GM23248 (cell line): ENCODE results near the gene SNCA. TPM values are rescaled to one million over a fixed set of nuclear protein-coding genes. Genes with fewer than 3 reads are reported as not detected.

ENCODE experiments used
- DNase-seq: peaks from one replicate; pipeline ENCODE4 v3.0.0-alpha.2; 2015
- H2AFZ ChIP-seq: fragments of 200-600 bp; sonication (generic); 2 replicates; pipeline ENCODE4 v1.6.1; 2016; ENCODE audit warnings: antibody characterized with exemption
- H3F3A ChIP-seq: fragments of 200-600 bp; sonication (generic); 2 replicates; pipeline ENCODE4 v1.6.1; 2016; ENCODE audit warnings: mild to moderate bottlenecking, antibody characterized with exemption, mixed run types; ENCODE audit not compliant: insufficient read depth
- H3K27ac ChIP-seq: fragments of 200-600 bp; sonication (generic); 2 replicates; pipeline ENCODE4 v1.5.1; 2016; ENCODE audit warnings: mild to moderate bottlenecking
- H3K27me3 ChIP-seq: fragments of 200-600 bp; sonication (generic); replicated peaks from 2 replicates; pipeline ENCODE4 v1.6.1; 2016; ENCODE audit warnings: mild to moderate bottlenecking; ENCODE audit not compliant: insufficient read depth
- H3K36me3 ChIP-seq: fragments of 200-600 bp; sonication (generic); 2 replicates; pipeline ENCODE4 v1.6.1; 2016; ENCODE audit warnings: low read depth, mild to moderate bottlenecking
- H3K4me1 ChIP-seq: fragments of 200-600 bp; sonication (generic); 2 replicates; pipeline ENCODE4 v1.6.1; 2016; ENCODE audit warnings: mild to moderate bottlenecking; ENCODE audit not compliant: insufficient read depth
- H3K4me2 ChIP-seq: fragments of 200-600 bp; sonication (generic); one replicate; pipeline ENCODE4 v1.6.1; 2016; ENCODE audit warnings: mild to moderate bottlenecking; ENCODE audit not compliant: unreplicated experiment
- H3K4me3 ChIP-seq: fragments of 200-600 bp; sonication (generic); 2 replicates; pipeline ENCODE4 v1.5.1; 2016; ENCODE audit warnings: mild to moderate bottlenecking
- H3K79me2 ChIP-seq: fragments of 200-600 bp; sonication (generic); 2 replicates; pipeline ENCODE4 v1.6.1; 2016; ENCODE audit warnings: mild to moderate bottlenecking; ENCODE audit not compliant: insufficient read depth
- H3K9ac ChIP-seq: fragments of 200-600 bp; sonication (generic); 2 replicates; pipeline ENCODE4 v1.6.1; 2016; ENCODE audit warnings: mild to moderate bottlenecking
- H3K9me2 ChIP-seq: fragments of 200-600 bp; sonication (generic); 2 replicates; pipeline ENCODE4 v1.6.1; 2016; ENCODE audit warnings: mixed run types, mild to moderate bottlenecking, moderate library complexity; ENCODE audit not compliant: insufficient read depth
- H3K9me3 ChIP-seq: fragments of 200-600 bp; sonication (generic); one replicate; pipeline ENCODE4 v1.6.1; 2017; ENCODE audit warnings: low read depth
- H4K20me1 ChIP-seq: fragments of 200-600 bp; sonication (generic); 2 replicates; pipeline ENCODE4 v1.6.0; 2016; ENCODE audit not compliant: insufficient read depth
- EZH2 ChIP-seq: fragments of 200-600 bp; sonication (generic); IDR thresholded peaks from 2 replicates; pipeline ENCODE4 v1.6.1; 2018; ENCODE audit warnings: antibody characterized with exemption, mild to moderate bottlenecking; ENCODE audit not compliant: insufficient read depth, poor library complexity, severe bottlenecking
- EZH2phosphoT487 ChIP-seq: fragments of 200-600 bp; sonication (generic); IDR thresholded peaks from 2 replicates; pipeline ENCODE4 v1.6.1; 2018; ENCODE audit warnings: antibody characterized with exemption, moderate library complexity, mild to moderate bottlenecking, low read depth; ENCODE audit not compliant: insufficient read depth
- WGBS, 2 experiments: methylation state at CpG; one replicate each; pipeline ENCODE4 v1.1.6; 2015 to 2017; ENCODE audit warnings: low lambda C conversion rate in 2 of 2, low coverage in 1 of 2; ENCODE audit errors: missing lambda C conversion rate in 2 of 2; 5-methylcytosine and 5-hydroxymethylcytosine counted together
- in situ Hi-C: fragments of 300-500 bp; cut with MboI; formaldehyde crosslinking; loops from 2 replicates; pipeline ENCODE4 v1.15.0; 2020
- polyA plus RNA-seq: library from polyadenylated mRNA; unstranded; fragments of >200 nt; fragmentation: Nextera tagmentation; extraction: Ambion mirVana; gene quantifications from 2 replicates; pipeline ENCODE4 v1.2.1, GENCODE V29; 2016
- total RNA-seq: library from RNA; depleted of rRNA; stranded (reverse); fragments of >200 nt; shearing (Covaris generic); gene quantifications from 2 replicates; pipeline ENCODE4 v1.2.3, GENCODE V29; 2014

Gene SNCA
- total and polyA plus RNA-seq, 2 experiments from 2014 or later: 0.25 TPM; not detected in 1

- Histone ChIP-seq H3K27ac (peak overlapping the region; percentile 91), H3K4me2 (peak overlapping the region; percentile 74), H4K20me1 (no peaks in the 10 kb centered on the region), H3K9me2 (no peaks in the 10 kb centered on the region), H3K4me1 (peaks cover 17% of the 10 kb centered on the region), H3K27me3 (0 out of 2 replicates have a peak, but pooled peaks cover 6% of the 10 kb centered on the region), H3K9ac (peak overlapping the region; percentile 73), H3K4me3 (peak overlapping the region; percentile 55), H3K79me2 (no peaks in the 10 kb centered on the region), H2AFZ (no peak overlapping the region; the same call in 1 of the 2 replicates), H3F3A (peaks cover 10% of the 10 kb centered on the region), H3K36me3 (no peaks in the 10 kb centered on the region), H3K9me3 (no peaks in the 10 kb centered on the region)
- peak; percentile 95 for DNase-seq
- in situ Hi-C loops: no loop called here
- TF ChIP-seq EZH2: no peak
- TF ChIP-seq EZH2phosphoT487: peak; percentile 91
- WGBS, 2 experiments: 0 to 2% methylated on average over 5 of the region's 5 CpGs
These were observed 83.3 kb downstream of the SNCA start for GRCh38 chr4:89753601-89754066.

GRCh38 chr4:89752932-89753598 lies 83.9 kb downstream of the SNCA start:
- in situ Hi-C loops: no loop called here
- H2AFZ ChIP-seq: peak overlapping the region; percentile 19; the same call in 1 of the 2 replicates
- no peaks in the 10 kb centered on the region for H4K20me1 ChIP-seq
- no peaks in the 10 kb centered on the region for H3K9me2 ChIP-seq
- DNase-seq: peak; percentile 87
- peaks cover 17% of the 10 kb centered on the region for H3K4me1 ChIP-seq
- H3K4me3 ChIP-seq: peak overlapping the region; percentile 55
- no peak for TF ChIP-seq EZH2
- TF ChIP-seq EZH2phosphoT487: no peak
- H3F3A ChIP-seq: peaks cover 10% of the 10 kb centered on the region
- H3K36me3 ChIP-seq: no peaks in the 10 kb centered on the region
- H3K4me2 ChIP-seq: peak overlapping the region; percentile 74
- peak overlapping the region; percentile 91 for H3K27ac ChIP-seq
- no peaks in the 10 kb centered on the region for H3K79me2 ChIP-seq
- WGBS, 2 experiments: 3 to 4% methylated on average over 7 of the region's 7 CpGs
- 0 out of 2 replicates have a peak, but pooled peaks cover 6% of the 10 kb centered on the region for H3K27me3 ChIP-seq
- H3K9me3 ChIP-seq: no peaks in the 10 kb centered on the region
- peak overlapping the region; percentile 73 for H3K9ac ChIP-seq

DNA sequence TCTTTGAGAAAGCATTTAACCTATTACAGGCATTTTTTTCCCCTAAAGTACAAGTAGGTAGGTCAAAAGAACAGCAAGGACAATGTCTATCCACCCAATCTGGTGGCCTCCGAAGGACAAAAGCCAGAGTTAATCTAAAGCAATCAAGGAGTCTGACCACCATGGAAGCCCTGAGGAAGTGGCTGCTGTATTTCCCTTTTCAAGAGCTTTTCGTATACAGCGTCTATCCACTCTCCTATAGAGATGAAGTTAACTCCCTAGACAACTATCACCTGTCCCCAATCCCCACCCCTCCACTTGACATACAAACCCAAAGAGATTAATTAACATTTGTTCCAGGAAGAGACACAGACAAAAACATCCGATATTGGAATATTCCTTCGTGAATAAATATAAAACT lies 85.5 kb downstream of the SNCA start:
- Histone ChIP-seq H3K79me2 (no peaks in the 10 kb centered on the region), H3K36me3 (no peaks in the 10 kb centered on the region), H3K4me3 (no peak overlapping the region), H3K27me3 (no peaks in the 10 kb centered on the region), H3K9ac (no peak overlapping the region), H4K20me1 (no peaks in the 10 kb centered on the region), H3K9me2 (no peaks in the 10 kb centered on the region), H3F3A (peaks cover 10% of the 10 kb centered on the region), H3K4me2 (no peak overlapping the region), H3K9me3 (no peaks in the 10 kb centered on the region), H3K27ac (no peak overlapping the region), H2AFZ (no peak overlapping the region), H3K4me1 (peaks cover 17% of the 10 kb centered on the region)
- WGBS, 2 experiments: 89 to 94% methylated on average over 5 of the region's 5 CpGs
- TF ChIP-seq EZH2 (no peak), EZH2phosphoT487 (no peak)
- DNase-seq: no peak
- in situ Hi-C loops: no loop called here

DNA sequence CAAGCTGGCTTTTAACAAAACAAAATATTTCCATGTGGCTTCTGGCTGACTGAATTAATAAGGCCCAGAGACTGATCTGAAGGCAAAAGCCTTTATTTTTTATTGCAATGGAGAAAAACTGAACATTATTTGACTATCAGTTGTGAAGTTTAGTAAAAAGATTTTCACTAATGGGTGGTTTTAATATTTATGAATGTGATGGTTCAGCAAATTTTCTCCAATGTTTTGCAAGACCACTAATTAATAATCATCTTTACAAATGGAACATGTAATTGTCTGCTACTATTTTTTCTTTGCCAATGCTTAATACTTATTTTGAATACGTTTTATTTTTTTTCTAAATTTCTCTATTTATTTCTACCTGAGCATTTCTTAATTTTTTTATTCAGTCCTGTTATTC lies 90.6 kb downstream of the SNCA start:
- no peak overlapping the region for H3K9ac ChIP-seq
- H3K79me2 ChIP-seq: no peaks in the 10 kb centered on the region
- no peaks in the 10 kb centered on the region for H4K20me1 ChIP-seq
- no peaks in the 10 kb centered on the region for H3K9me3 ChIP-seq
- no peaks in the 10 kb centered on the region for H3K4me1 ChIP-seq
- H2AFZ ChIP-seq: no peak overlapping the region
- in situ Hi-C loops: no loop called here
- no peak overlapping the region for H3K4me3 ChIP-seq
- TF ChIP-seq EZH2 (no peak), EZH2phosphoT487 (no peak)
- no peaks in the 10 kb centered on the region for H3K36me3 ChIP-seq
- H3K4me2 ChIP-seq: no peak overlapping the region
- H3K27me3 ChIP-seq: no peaks in the 10 kb centered on the region
- DNase-seq: no peak
- WGBS, 2 experiments: 26 to 31% methylated on average over 1 of the region's 1 CpG
- no peaks in the 10 kb centered on the region for H3F3A ChIP-seq
- H3K9me2 ChIP-seq: no peaks in the 10 kb centered on the region
- no peak overlapping the region for H3K27ac ChIP-seq
